ENCODE results near the gene PIK3IP1. TPM values are rescaled to one million over a fixed set of nuclear protein-coding genes. Genes with fewer than 3 reads are reported as not detected.

PIK3IP1 gene
- total RNA-seq, 4 donors from 2014 or later, result 32.8 to 61.2 (median 47.1) TPM

- ATAC-seq (ENCODE audit: low FRiP score), result no peak
These were observed 28.2 kb downstream of the PIK3IP1 start for GRCh38 chr22:31263896-31264640.

GRCh38 chr22:31262312-31263133 is 29.8 kb downstream of the PIK3IP1 start:
- DNase-seq (ENCODE audit: low spot score) (no peak), ATAC-seq (ENCODE audit: low FRiP score) (no peak)
- no peak for TF ChIP-seq CTCF (IDR thresholded peaks at IDR 0.05)

More at GRCh38 chr22:31263896-31264640, 28.2 kb downstream of the PIK3IP1 start:
- no peak for TF ChIP-seq CTCF (IDR thresholded peaks at IDR 0.05)
- DNase-seq (ENCODE audit: low spot score), result no peak

- no peak for DNase-seq (ENCODE audit: low spot score)
- no peak for ATAC-seq (ENCODE audit: low FRiP score)
- TF ChIP-seq CTCF (IDR thresholded peaks at IDR 0.05), result no peak
These were observed 31.8 kb downstream of the PIK3IP1 start for GRCh38 chr22:31260474-31260856.

GRCh38 chr22:31259798-31260473 is 32.4 kb downstream of the PIK3IP1 start:
- no peak for TF ChIP-seq CTCF (IDR thresholded peaks at IDR 0.05)
- ATAC-seq (ENCODE audit: low FRiP score) (no peak), DNase-seq (ENCODE audit: low spot score) (no peak)

GRCh38 chr22:31253949-31254348 is 38.3 kb downstream of the PIK3IP1 start:
- no peak for ATAC-seq (ENCODE audit: low FRiP score)
- TF ChIP-seq CTCF (IDR thresholded peaks at IDR 0.05), result no peak
- no peak for DNase-seq (ENCODE audit: low spot score)

GRCh38 chr22:31250740-31251600 is 41.3 kb downstream of the PIK3IP1 start:
- DNase-seq (ENCODE audit: low spot score) (no peak), ATAC-seq (ENCODE audit: low FRiP score) (no peak)
- no peak for TF ChIP-seq CTCF (IDR thresholded peaks at IDR 0.05)
